HG02759 (cell line): ENCODE results near the gene AMN.
"Not testable (repeated sequence)": the region's sequence is repeated elsewhere in the genome, so short reads cannot be mapped to it uniquely, and the experiment has no call there.

ENCODE experiments used
- ATAC-seq: cut with Tn5 transposase; IDR thresholded peaks from one replicate; pipeline ENCODE4 v1.9.1; 2021; ENCODE audit warnings: mild to moderate bottlenecking, moderate library complexity; ENCODE audit not compliant: unreplicated experiment

AMN gene

GRCh38 chr14:102911991-102912761 is 10.3 kb upstream of the AMN start:
- no peak for ATAC-seq

- no peak for ATAC-seq
Measured at GRCh38 chr14:102913341-102914211, 8.9 kb upstream of the AMN start.

DNA sequence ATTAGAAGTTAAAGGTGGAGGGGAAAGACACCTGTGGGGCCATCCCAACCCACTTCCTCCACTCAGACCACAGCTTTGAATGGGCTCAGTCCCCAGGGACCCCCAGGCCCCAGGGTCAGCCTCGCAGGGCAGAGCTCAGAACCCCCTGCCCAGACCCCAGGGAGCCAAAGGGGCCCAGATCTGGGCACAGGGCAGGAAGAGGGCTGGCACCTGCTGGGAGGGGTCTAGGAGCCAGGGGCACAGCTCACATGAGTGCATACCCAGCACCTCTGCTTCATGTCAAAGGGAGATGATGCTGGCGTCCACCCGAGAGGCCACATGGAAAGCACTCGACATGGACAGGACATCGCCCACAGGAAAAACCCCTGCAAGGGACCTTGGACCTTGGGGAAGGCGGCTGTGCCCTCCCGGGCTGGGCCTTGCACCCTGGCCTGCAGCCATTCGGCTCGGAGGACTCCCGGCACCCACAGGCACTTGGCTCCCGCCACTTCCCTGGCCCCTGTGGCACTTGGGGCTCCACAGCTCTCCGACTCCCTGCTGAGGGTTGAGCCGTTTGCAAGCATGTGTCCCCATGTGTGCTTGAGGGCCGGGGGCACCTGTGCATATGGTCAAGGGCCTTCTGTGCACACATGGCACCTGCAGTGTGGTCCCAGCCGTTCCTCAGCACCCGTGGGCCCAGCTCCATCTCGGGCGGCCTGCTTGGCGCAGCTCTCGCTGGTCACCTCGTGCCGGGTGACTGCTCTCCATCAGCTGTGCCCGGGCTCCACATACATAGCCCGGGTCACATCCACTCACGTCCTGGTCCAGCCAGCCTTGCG is 7.8 kb upstream of the AMN start:
- ATAC-seq = no peak

DNA sequence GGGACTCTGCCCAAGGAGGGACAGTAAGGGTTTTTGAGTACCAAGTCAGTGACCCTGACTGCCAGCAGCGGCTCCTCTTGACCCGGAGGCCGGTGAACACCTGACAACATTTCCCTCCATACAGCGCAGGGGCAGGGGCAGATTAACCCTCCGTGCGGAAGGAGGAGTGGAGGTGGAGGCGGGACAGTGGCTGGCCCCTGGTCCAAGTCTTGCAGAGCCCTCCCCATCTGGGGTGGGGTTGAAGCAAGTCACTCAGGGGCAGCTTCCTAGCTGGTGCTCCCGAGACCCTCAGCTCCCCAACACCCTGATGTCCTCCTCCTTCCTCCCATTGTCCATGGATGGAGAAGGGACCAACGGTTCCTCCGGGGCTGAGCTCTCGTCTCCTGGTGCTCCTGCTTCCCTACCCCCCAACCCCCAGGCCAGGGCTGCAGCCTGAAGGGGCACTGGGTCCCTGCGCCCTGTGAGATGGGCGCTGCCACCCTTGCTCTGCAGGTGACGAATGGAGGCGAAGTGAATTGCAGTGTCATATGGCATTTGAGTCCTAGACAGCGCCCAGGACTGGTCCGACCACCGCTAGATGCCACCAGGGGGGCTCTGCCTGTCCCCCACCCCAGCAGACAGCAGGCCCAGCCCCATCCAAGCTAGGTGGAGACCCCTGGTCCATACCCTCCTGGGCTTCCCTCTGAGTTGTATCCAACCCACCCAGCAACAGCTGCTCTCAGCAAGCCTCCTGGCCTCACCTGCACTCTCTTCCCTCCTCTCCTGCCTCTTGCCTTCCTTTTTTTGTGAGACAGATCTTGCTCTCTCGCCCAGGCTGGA is 7.0 kb upstream of the AMN start:
- ATAC-seq = no peak

- ATAC-seq = no peak
Measured at GRCh38 chr14:102916347-102917055, 6.0 kb upstream of the AMN start.

- ATAC-seq = no peak
Measured at GRCh38 chr14:102917056-102917385, 5.4 kb upstream of the AMN start.

DNA sequence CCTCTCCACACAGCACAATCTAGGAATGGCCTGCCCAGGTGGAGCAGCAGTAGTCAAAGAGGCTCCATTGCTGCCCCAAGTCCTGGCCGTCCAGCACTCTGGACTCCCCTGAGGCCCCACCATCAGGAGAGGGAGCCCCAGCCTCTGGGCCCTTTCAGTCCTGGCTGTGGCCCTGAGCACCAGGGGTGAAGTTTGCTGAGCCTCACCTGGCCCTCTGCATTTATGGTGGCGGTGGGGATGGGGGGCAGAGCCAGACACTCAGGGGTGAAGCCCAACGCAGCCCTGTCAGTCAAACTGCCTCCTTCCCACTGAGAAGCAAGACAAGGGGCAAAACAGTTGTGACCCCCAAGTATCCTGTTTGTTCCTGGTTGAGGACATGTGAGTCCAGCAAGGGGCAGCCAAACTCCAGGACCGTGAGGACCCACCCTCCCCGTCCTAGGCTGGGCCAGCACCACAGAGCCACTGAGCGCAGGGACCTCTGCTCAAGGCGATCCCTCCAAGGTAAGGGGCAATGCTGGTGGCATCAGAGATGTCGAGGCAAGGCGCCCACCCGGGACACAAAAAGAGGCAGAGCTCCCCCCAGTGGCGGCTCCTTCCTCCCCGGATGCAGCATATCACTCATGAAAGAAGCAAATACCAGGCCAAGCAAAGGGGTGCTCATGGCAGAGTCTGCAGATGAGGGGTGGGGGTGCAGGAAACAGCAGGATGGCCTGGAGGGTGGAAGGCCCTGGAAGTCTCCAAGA is 4.8 kb upstream of the AMN start:
- no peak for ATAC-seq

DNA sequence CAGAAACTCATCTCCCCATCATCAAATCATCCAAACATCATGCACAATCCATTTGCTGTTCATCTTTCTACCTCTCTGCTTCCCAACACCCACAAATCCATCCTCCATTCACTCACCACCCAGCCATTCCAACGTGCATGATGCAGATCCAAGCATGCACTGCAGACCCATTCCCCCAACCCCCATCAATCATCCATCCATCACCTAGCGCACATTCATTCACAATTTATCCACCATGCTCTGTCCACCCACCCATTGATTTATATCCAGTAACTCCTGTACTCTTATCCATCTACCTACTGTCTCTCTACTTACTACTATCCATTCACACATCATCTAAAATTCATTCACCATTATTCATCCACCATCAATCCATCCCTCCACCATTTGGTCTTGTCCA is 4.0 kb upstream of the AMN start:
- ATAC-seq = no peak

- no peak for ATAC-seq
Measured at GRCh38 chr14:102920273-102920997, 2.0 kb upstream of the AMN start.

DNA sequence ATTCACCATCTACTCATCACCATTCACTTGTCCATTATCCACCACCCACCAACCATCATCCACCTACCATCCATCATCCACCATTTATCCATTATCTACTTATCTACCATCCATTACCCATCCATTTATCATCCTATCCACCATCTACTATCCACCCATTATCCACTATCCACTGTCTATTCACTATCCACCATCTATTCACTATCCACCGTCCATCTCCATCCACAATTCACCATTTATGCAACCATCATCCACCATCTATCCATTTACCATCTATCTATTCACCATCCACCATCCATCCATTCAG is 1.5 kb upstream of the AMN start:
- no peak for ATAC-seq

GRCh38 chr14:102923201-102923924 is 900 bp downstream of the AMN start:
- ATAC-seq = no peak

DNA sequence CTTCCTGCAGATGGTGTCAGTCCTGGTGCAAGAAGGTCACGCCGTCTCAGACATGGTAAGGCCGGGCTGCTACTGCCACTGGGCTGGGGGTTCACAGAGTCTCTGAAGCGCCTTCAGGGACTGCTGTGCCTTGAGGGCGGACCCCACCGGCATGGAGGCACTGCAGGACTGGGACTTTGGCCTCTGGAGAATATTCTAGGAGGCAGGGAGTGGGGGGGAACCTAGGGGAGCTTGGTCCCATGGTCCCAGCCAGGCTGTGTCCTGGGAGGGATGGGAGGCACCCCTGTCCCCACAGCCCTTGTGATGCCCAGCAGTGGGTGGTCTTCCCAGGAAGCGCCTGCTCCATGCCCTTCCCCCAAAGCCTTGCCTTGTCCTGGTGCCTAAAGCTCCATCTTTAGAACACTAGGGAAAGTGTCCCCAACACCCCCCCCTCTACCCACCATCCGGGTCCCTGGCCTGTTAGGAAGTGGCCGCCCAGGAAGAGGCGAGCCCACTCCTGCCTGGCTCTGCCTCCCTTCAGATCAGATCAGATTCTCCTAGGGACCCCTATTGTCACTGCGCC is 1.5 kb downstream of the AMN start:
- ATAC-seq = no peak

GRCh38 chr14:102924632-102925588 is 2.4 kb downstream of the AMN start:
- no peak for ATAC-seq

DNA sequence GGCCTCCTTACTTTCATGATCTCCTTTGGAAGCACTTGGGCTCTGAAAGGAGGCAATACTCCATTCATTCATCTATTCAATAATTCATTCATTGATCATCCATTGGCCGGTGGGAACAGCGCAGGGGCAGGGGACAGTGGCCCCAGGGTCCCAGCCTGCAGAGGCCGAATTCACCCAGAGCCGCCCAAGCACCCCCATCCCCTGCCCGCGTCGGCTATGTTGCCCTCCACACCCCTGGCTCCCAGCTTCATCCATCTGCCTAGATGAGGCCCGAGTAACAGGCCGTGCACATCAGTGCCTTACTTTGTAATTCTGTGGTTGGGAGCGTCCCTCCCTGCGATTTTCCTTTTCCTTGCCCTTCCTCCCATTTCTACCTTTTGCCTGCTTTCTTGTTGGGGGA is 3.2 kb downstream of the AMN start:
- no peak for ATAC-seq

- ATAC-seq = no peak
Measured at GRCh38 chr14:102926104-102926503, 3.6 kb downstream of the AMN start.

- not testable (repeated sequence) for ATAC-seq
Measured at GRCh38 chr14:102926840-102927239, 4.4 kb downstream of the AMN start.
